Sigmoid colon (tissue), 4 donors: ENCODE results near the gene KCNIP4.

Experiments used
- EP300 ChIP-seq, 4 donors: sonication (generic); formaldehyde crosslinking; IDR thresholded peaks; one replicate each; pipeline ENCODE4 v1.6.1; 2017; ENCODE audit warnings: antibody characterized with exemption in 4 of 4
- POLR2A ChIP-seq, 2 donors: fragments of 450-650 bp; IDR thresholded peaks; one replicate each; pipeline ENCODE4 v1.6.1; 2016; ENCODE audit warnings: antibody characterized with exemption in 2 of 2, mild to moderate bottlenecking in 2 of 2, moderate library complexity in 2 of 2
- POLR2AphosphoS5 ChIP-seq, 4 donors: sonication (generic); formaldehyde crosslinking; IDR thresholded peaks; one replicate each; pipeline ENCODE4 v1.6.1; 2017; ENCODE audit warnings: antibody characterized with exemption in 4 of 4
- TF ChIP-seq, protein P1 (sequence below), 4 experiments: fragments of 450-650 bp in 3 of 4; fragments of 200-600 bp in 1 of 4; IDR thresholded peaks; one replicate each; pipeline ENCODE4 v1.5.1; 2016 to 2019; ENCODE audit warnings: antibody characterized with exemption in 4 of 4, mild to moderate bottlenecking in 3 of 4, moderate library complexity in 2 of 4

DNA sequence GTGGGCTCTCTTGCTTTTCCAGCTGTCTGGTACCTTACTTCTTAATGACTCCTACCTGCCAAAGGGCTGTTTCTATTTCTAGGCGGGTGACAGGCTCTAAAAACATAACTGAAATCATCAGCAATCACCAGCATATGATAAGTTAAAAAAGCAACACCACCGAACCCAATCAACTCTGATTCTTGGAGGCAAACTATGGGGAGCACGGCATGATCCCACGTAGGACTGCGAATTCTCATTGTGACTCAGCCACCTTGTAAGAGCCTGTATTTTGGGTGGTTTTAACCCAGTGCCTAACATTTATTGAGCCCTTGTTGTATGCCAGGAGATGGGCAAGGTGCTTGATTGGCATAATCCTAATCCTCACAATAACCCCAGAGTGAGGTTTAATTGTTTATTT is 1091.5 kb downstream of the KCNIP4 start:
- TF ChIP-seq, protein P1, sequence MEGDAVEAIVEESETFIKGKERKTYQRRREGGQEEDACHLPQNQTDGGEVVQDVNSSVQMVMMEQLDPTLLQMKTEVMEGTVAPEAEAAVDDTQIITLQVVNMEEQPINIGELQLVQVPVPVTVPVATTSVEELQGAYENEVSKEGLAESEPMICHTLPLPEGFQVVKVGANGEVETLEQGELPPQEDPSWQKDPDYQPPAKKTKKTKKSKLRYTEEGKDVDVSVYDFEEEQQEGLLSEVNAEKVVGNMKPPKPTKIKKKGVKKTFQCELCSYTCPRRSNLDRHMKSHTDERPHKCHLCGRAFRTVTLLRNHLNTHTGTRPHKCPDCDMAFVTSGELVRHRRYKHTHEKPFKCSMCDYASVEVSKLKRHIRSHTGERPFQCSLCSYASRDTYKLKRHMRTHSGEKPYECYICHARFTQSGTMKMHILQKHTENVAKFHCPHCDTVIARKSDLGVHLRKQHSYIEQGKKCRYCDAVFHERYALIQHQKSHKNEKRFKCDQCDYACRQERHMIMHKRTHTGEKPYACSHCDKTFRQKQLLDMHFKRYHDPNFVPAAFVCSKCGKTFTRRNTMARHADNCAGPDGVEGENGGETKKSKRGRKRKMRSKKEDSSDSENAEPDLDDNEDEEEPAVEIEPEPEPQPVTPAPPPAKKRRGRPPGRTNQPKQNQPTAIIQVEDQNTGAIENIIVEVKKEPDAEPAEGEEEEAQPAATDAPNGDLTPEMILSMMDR (IDR thresholded peaks at IDR 0.05) = no peak
- TF ChIP-seq EP300 (IDR thresholded peaks at IDR 0.05) = no peak
- no peak for TF ChIP-seq POLR2AphosphoS5 (IDR thresholded peaks at IDR 0.05)
- no peak for TF ChIP-seq POLR2A (IDR thresholded peaks at IDR 0.05)
